GM23248 (cell line): Measurements from ENCODE around the gene CDH4. TPM values are rescaled to one million over a fixed set of nuclear protein-coding genes. Genes with fewer than 3 reads are reported as not detected.

Source experiments
- DNase-seq: peaks from one replicate; pipeline ENCODE4 v3.0.0-alpha.2; 2015
- H2AFZ ChIP-seq: fragments of 200-600 bp; sonication (generic); 2 replicates; pipeline ENCODE4 v1.6.1; 2016; ENCODE audit warnings: antibody characterized with exemption
- H3F3A ChIP-seq: fragments of 200-600 bp; sonication (generic); 2 replicates; pipeline ENCODE4 v1.6.1; 2016; ENCODE audit warnings: mild to moderate bottlenecking, antibody characterized with exemption, mixed run types; ENCODE audit not compliant: insufficient read depth
- H3K27ac ChIP-seq: fragments of 200-600 bp; sonication (generic); 2 replicates; pipeline ENCODE4 v1.5.1; 2016; ENCODE audit warnings: mild to moderate bottlenecking
- H3K27me3 ChIP-seq: fragments of 200-600 bp; sonication (generic); replicated peaks from 2 replicates; pipeline ENCODE4 v1.6.1; 2016; ENCODE audit warnings: mild to moderate bottlenecking; ENCODE audit not compliant: insufficient read depth
- H3K36me3 ChIP-seq: fragments of 200-600 bp; sonication (generic); 2 replicates; pipeline ENCODE4 v1.6.1; 2016; ENCODE audit warnings: low read depth, mild to moderate bottlenecking
- H3K4me1 ChIP-seq: fragments of 200-600 bp; sonication (generic); 2 replicates; pipeline ENCODE4 v1.6.1; 2016; ENCODE audit warnings: mild to moderate bottlenecking; ENCODE audit not compliant: insufficient read depth
- H3K4me2 ChIP-seq: fragments of 200-600 bp; sonication (generic); one replicate; pipeline ENCODE4 v1.6.1; 2016; ENCODE audit warnings: mild to moderate bottlenecking; ENCODE audit not compliant: unreplicated experiment
- H3K4me3 ChIP-seq: fragments of 200-600 bp; sonication (generic); 2 replicates; pipeline ENCODE4 v1.5.1; 2016; ENCODE audit warnings: mild to moderate bottlenecking
- H3K79me2 ChIP-seq: fragments of 200-600 bp; sonication (generic); 2 replicates; pipeline ENCODE4 v1.6.1; 2016; ENCODE audit warnings: mild to moderate bottlenecking; ENCODE audit not compliant: insufficient read depth
- H3K9ac ChIP-seq: fragments of 200-600 bp; sonication (generic); 2 replicates; pipeline ENCODE4 v1.6.1; 2016; ENCODE audit warnings: mild to moderate bottlenecking
- H3K9me2 ChIP-seq: fragments of 200-600 bp; sonication (generic); 2 replicates; pipeline ENCODE4 v1.6.1; 2016; ENCODE audit warnings: mixed run types, mild to moderate bottlenecking, moderate library complexity; ENCODE audit not compliant: insufficient read depth
- H3K9me3 ChIP-seq: fragments of 200-600 bp; sonication (generic); one replicate; pipeline ENCODE4 v1.6.1; 2017; ENCODE audit warnings: low read depth
- H4K20me1 ChIP-seq: fragments of 200-600 bp; sonication (generic); 2 replicates; pipeline ENCODE4 v1.6.0; 2016; ENCODE audit not compliant: insufficient read depth
- EZH2 ChIP-seq: fragments of 200-600 bp; sonication (generic); IDR thresholded peaks from 2 replicates; pipeline ENCODE4 v1.6.1; 2018; ENCODE audit warnings: antibody characterized with exemption, mild to moderate bottlenecking; ENCODE audit not compliant: insufficient read depth, poor library complexity, severe bottlenecking
- EZH2phosphoT487 ChIP-seq: fragments of 200-600 bp; sonication (generic); IDR thresholded peaks from 2 replicates; pipeline ENCODE4 v1.6.1; 2018; ENCODE audit warnings: antibody characterized with exemption, moderate library complexity, mild to moderate bottlenecking, low read depth; ENCODE audit not compliant: insufficient read depth
- WGBS, 2 experiments: methylation state at CpG; one replicate each; pipeline ENCODE4 v1.1.6; 2015 to 2017; ENCODE audit warnings: low lambda C conversion rate in 2 of 2, low coverage in 1 of 2; ENCODE audit errors: missing lambda C conversion rate in 2 of 2; 5-methylcytosine and 5-hydroxymethylcytosine counted together
- in situ Hi-C: fragments of 300-500 bp; cut with MboI; formaldehyde crosslinking; loops from 2 replicates; pipeline ENCODE4 v1.15.0; 2020
- polyA plus RNA-seq: library from polyadenylated mRNA; unstranded; fragments of >200 nt; fragmentation: Nextera tagmentation; extraction: Ambion mirVana; gene quantifications from 2 replicates; pipeline ENCODE4 v1.2.1, GENCODE V29; 2016
- total RNA-seq: library from RNA; depleted of rRNA; stranded (reverse); fragments of >200 nt; shearing (Covaris generic); gene quantifications from 2 replicates; pipeline ENCODE4 v1.2.3, GENCODE V29; 2014

CDH4 gene
- total and polyA plus RNA-seq, 2 experiments from 2014 or later: 1.1 to 3.9 TPM

GRCh38 chr20:61220626-61221325 is 31.3 kb upstream of the CDH4 start:
- Histone ChIP-seq H3K27me3 (no peaks in the 10 kb centered on the region), H3K79me2 (no peaks in the 10 kb centered on the region), H4K20me1 (no peaks in the 10 kb centered on the region), H3K36me3 (no peaks in the 10 kb centered on the region), H3K27ac (no peak overlapping the region), H2AFZ (no peak overlapping the region), H3F3A (peaks cover 12% of the 10 kb centered on the region), H3K9me3 (no peaks in the 10 kb centered on the region), H3K9me2 (no peaks in the 10 kb centered on the region), H3K4me2 (no peak overlapping the region), H3K4me3 (no peak overlapping the region), H3K4me1 (peaks cover 15% of the 10 kb centered on the region; the same call in 1 of the 2 replicates), H3K9ac (no peak overlapping the region)
- no peak for DNase-seq
- TF ChIP-seq EZH2phosphoT487: no peak
- in situ Hi-C loops: no loop called here
- 75 to 77% methylated on average over 17 of the region's 17 CpGs for WGBS, 2 experiments

GRCh38 chr20:61222699-61223098 is 29.4 kb upstream of the CDH4 start:
- Histone ChIP-seq H3K4me2 (no peak overlapping the region), H3K79me2 (no peaks in the 10 kb centered on the region), H3K4me3 (no peak overlapping the region), H3K4me1 (peaks cover 15% of the 10 kb centered on the region; the same call in 1 of the 2 replicates), H3F3A (peaks cover 12% of the 10 kb centered on the region), H3K36me3 (no peaks in the 10 kb centered on the region), H3K9me2 (no peaks in the 10 kb centered on the region), H3K9ac (no peak overlapping the region), H4K20me1 (no peaks in the 10 kb centered on the region), H3K9me3 (no peaks in the 10 kb centered on the region), H3K27me3 (no peaks in the 10 kb centered on the region), H2AFZ (no peak overlapping the region), H3K27ac (no peak overlapping the region)
- no peak for DNase-seq
- 23 to 35% methylated on average over 3 of the region's 3 CpGs for WGBS, 2 experiments
- in situ Hi-C loops: no loop called here
- TF ChIP-seq EZH2phosphoT487 (no peak), EZH2 (no peak)

DNA sequence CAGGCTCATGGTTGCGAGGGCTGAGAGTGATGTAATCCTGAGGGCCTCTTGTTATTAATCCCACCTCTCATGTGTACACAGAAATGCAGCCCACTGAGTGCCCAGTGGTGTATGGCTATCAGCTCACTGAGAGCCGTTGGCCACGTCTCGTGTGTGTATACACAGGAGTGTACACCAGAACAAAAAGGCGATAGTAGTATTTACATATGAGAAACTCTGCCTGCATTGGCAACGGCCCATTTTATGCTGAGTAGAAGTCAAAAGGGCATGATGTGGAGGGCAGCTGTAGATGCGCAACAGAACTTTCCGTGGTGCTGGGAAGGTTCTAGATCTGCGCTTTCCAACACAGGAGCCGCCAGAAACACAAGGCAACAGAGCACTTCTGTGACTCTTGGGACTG is 28.9 kb upstream of the CDH4 start:
- Histone ChIP-seq H2AFZ (no peak overlapping the region), H3K4me1 (peaks cover 15% of the 10 kb centered on the region; the same call in 1 of the 2 replicates), H3K9me2 (no peaks in the 10 kb centered on the region), H3K36me3 (no peaks in the 10 kb centered on the region), H3K27ac (no peak overlapping the region), H3K9me3 (no peaks in the 10 kb centered on the region), H3K27me3 (no peaks in the 10 kb centered on the region), H3K4me2 (no peak overlapping the region), H4K20me1 (no peaks in the 10 kb centered on the region), H3K4me3 (no peak overlapping the region), H3K9ac (no peak overlapping the region), H3F3A (peaks cover 12% of the 10 kb centered on the region), H3K79me2 (no peaks in the 10 kb centered on the region)
- in situ Hi-C loops: no loop called here
- no peak for DNase-seq
- 77% methylated on average over 10 of the region's 10 CpGs for WGBS, 2 experiments
- TF ChIP-seq EZH2phosphoT487: no peak
- TF ChIP-seq EZH2: no peak

GRCh38 chr20:61230166-61230565 is 21.9 kb upstream of the CDH4 start:
- Histone ChIP-seq H3K9me3 (no peaks in the 10 kb centered on the region), H3K4me3 (no peak overlapping the region), H3K4me2 (no peak overlapping the region), H3K9me2 (no peaks in the 10 kb centered on the region), H3K27ac (no peak overlapping the region), H3K79me2 (no peaks in the 10 kb centered on the region), H4K20me1 (no peaks in the 10 kb centered on the region), H3K9ac (no peak overlapping the region), H3K27me3 (no peaks in the 10 kb centered on the region), H3K4me1 (no peaks in the 10 kb centered on the region), H2AFZ (no peak overlapping the region), H3F3A (no peaks in the 10 kb centered on the region), H3K36me3 (no peaks in the 10 kb centered on the region)
- in situ Hi-C loops: no loop called here
- no peak for TF ChIP-seq EZH2
- no peak for TF ChIP-seq EZH2phosphoT487
- no peak for DNase-seq
- 67 to 69% methylated on average over 9 of the region's 9 CpGs for WGBS, 2 experiments

- DNase-seq: no peak
- in situ Hi-C loops: no loop called here
- 67 to 72% methylated on average over 7 of the region's 7 CpGs for WGBS, 2 experiments
Measured at GRCh38 chr20:61233590-61233989, 18.5 kb upstream of the CDH4 start.

More at GRCh38 chr20:61233590-61233989, 18.5 kb upstream of the CDH4 start:
- no peaks in the 10 kb centered on the region for H3K79me2 ChIP-seq
- no peaks in the 10 kb centered on the region for H3K4me1 ChIP-seq
- no peaks in the 10 kb centered on the region for H3K9me3 ChIP-seq
- no peaks in the 10 kb centered on the region for H3F3A ChIP-seq
- no peaks in the 10 kb centered on the region for H3K9me2 ChIP-seq
- H3K27me3 ChIP-seq: no peaks in the 10 kb centered on the region; the same call in 1 of the 2 replicates
- no peak overlapping the region for H3K27ac ChIP-seq
- H3K36me3 ChIP-seq: no peaks in the 10 kb centered on the region
- no peak overlapping the region for H2AFZ ChIP-seq
- no peaks in the 10 kb centered on the region for H4K20me1 ChIP-seq
- H3K9ac ChIP-seq: no peak overlapping the region
- no peak overlapping the region for H3K4me3 ChIP-seq
- no peak overlapping the region for H3K4me2 ChIP-seq
- TF ChIP-seq EZH2: no peak
- TF ChIP-seq EZH2phosphoT487: no peak
